Lower leg skin (tissue), 4 donors: ENCODE data around the gene NDUFA1. TPM values are rescaled to one million over a fixed set of nuclear protein-coding genes. Genes with fewer than 3 reads are reported as not detected.

ENCODE experiments used
- DNase-seq, 2 donors: peaks; one replicate each; pipeline ENCODE4 v3.0.0-alpha.2; 2019; ENCODE audit warnings: low spot score in 2 of 2
- H3K4me3 ChIP-seq: fragments of 200-600 bp; sonication (generic); 2 replicates; pipeline ENCODE4 v1.5.1; 2017; ENCODE audit warnings: mild to moderate bottlenecking, low read depth; ENCODE audit not compliant: poor library complexity, severe bottlenecking
- CTCF ChIP-seq, 3 donors: fragments of 450-650 bp; IDR thresholded peaks; one replicate each; pipeline ENCODE4 v1.5.1; 2016; ENCODE audit warnings: antibody characterized with exemption in 3 of 3, mild to moderate bottlenecking in 3 of 3, moderate library complexity in 2 of 3
- POLR2A ChIP-seq, 2 donors: fragments of 450-650 bp; IDR thresholded peaks; one replicate each; pipeline ENCODE4 v1.6.1; 2016 to 2017; ENCODE audit warnings: antibody characterized with exemption in 2 of 2, mild to moderate bottlenecking in 1 of 2, moderate library complexity in 1 of 2
- WGBS, 2 donors: methylation state at CpG; one replicate each; pipeline ENCODE4 v1.1.5; 2018; 5-methylcytosine and 5-hydroxymethylcytosine counted together
- intact Hi-C: fragments of 100-400 bp; cut with DNase I; formaldehyde crosslinking; loops from one replicate; pipeline ENCODE4 v1.15.0; 2023; ENCODE audit warnings: low total_unique reads
- total RNA-seq, 4 donors: library from RNA; depleted of rRNA; stranded (reverse); fragments of >200 nt; gene quantifications; one replicate each; pipeline ENCODE4 v1.1.0, GENCODE V29; 2016

NDUFA1 gene
- total RNA-seq, 4 donors from 2014 or later: 39.4 to 60.6 (median 47.4) TPM

- TF ChIP-seq POLR2A (IDR thresholded peaks at IDR 0.05): no peak
- no peak for TF ChIP-seq CTCF (IDR thresholded peaks at IDR 0.05)
- intact Hi-C loops: no loop called here
- H3K4me3 ChIP-seq: no peak within 1 kb of the TSS
- DNase-seq: no peak
- WGBS, 2 donors: 44 to 70% methylated on average over 4 of the region's 4 CpGs
Measured at GRCh38 chrX:119895843-119896326, 24.3 kb downstream of the NDUFA1 start, which contains the start of gene AKAP14. Gene AKAP14, plus strand, starts transcription at chrX:119895893. Its CDS starts 7,331 bp downstream, at chrX:119903224.

GRCh38 chrX:119899125-119899524 lies 27.5 kb downstream of the NDUFA1 start:
- no peak for TF ChIP-seq CTCF (IDR thresholded peaks at IDR 0.05)
- no peak for TF ChIP-seq POLR2A (IDR thresholded peaks at IDR 0.05)
- no peak overlapping the region for H3K4me3 ChIP-seq
- intact Hi-C loops: no loop called here
- DNase-seq: no peak
- 21 to 25% methylated on average over 2 of the region's 2 CpGs for WGBS, 2 donors

GRCh38 chrX:119900976-119901375 lies 29.3 kb downstream of the NDUFA1 start:
- H3K4me3 ChIP-seq: no peak overlapping the region
- TF ChIP-seq CTCF (IDR thresholded peaks at IDR 0.05): no peak
- TF ChIP-seq POLR2A (IDR thresholded peaks at IDR 0.05): no peak
- WGBS, 2 donors: 53% methylated on average over 1 of the region's 1 CpG
- intact Hi-C loops: no loop called here
- no peak for DNase-seq

- H3K4me3 ChIP-seq: no peak overlapping the region
- DNase-seq: no peak
- TF ChIP-seq POLR2A (IDR thresholded peaks at IDR 0.05) (no peak), CTCF (IDR thresholded peaks at IDR 0.05) (no peak)
- WGBS, 2 donors: 70 to 87% methylated on average over 4 to 5 of the region's 5 CpGs
- intact Hi-C loops: no loop called here
Measured at GRCh38 chrX:119916310-119916709, 44.7 kb downstream of the NDUFA1 start.

GRCh38 chrX:119917877-119918276 lies 46.2 kb downstream of the NDUFA1 start:
- DNase-seq: peak in 1 of 2 donors; percentile 8
- intact Hi-C loops: no loop called here

More at GRCh38 chrX:119917877-119918276, 46.2 kb downstream of the NDUFA1 start:
- no peak for TF ChIP-seq POLR2A (IDR thresholded peaks at IDR 0.05)
- no peak for TF ChIP-seq CTCF (IDR thresholded peaks at IDR 0.05)
- 78 to 100% methylated on average over 2 of the region's 2 CpGs for WGBS, 2 donors
- no peak overlapping the region for H3K4me3 ChIP-seq
